ENCODE data around the gene LRRC26. TPM values are rescaled to one million over a fixed set of nuclear protein-coding genes. Genes with fewer than 3 reads are reported as not detected.

Gene LRRC26
- total RNA-seq, 1 donor: 0.21 TPM

DNA sequence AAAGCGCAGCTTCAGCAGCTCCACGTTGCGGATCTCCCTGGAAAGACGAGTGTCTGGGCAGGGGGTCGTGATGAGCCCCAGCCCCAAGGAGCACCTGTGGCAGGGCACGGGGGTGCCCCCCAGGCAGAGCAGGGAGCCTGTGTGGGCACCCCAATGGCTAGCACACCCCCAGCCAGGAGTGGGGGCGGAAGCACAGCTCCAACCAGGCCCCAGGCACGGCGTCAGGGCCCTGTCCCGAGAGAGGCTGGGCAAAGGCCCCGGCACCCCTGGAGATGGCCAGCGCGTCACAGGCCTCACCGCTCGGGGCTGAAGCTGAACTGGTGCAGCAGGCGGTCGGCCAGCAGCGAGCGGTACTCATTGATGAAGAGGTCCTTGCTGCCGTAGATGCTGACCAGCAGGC, 10.6 kb upstream of the LRRC26 start:
- Histone ChIP-seq H3K4me1 (ENCODE audit: insufficient read depth, low read length) (no peaks in the 10 kb centered on the region), H3K27me3 (ENCODE audit: insufficient read depth, low read length) (no peaks in the 10 kb centered on the region), H3K4me3 (ENCODE audit: low read length) (no peak overlapping the region), H3K9me3 (ENCODE audit: low read depth, low read length) (no peaks in the 10 kb centered on the region)

DNA sequence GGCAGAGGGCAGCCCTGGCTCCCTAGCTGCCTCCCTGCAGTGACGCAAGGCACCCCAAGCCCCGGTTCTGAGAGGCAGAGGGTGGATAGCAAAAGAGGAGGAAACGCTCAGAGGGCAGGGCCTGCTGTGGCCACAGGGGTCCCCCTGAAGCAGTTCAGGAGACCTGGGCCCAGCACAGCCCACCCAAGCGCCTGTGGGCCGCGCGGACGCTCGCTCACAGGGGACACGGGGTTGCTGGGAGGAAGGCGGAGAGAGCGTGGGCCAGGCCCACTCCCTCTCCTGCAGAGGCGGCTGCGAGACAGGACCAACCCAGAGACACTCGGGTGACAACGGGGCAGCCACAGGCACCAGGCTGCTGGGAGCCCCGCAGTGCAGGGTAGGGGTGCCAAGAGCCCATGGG, 9.9 kb upstream of the LRRC26 start:
- Histone ChIP-seq H3K4me3 (ENCODE audit: low read length) (no peak overlapping the region), H3K9me3 (ENCODE audit: low read depth, low read length) (no peaks in the 10 kb centered on the region), H3K27me3 (ENCODE audit: insufficient read depth, low read length) (no peaks in the 10 kb centered on the region), H3K4me1 (ENCODE audit: insufficient read depth, low read length) (no peaks in the 10 kb centered on the region)

DNA sequence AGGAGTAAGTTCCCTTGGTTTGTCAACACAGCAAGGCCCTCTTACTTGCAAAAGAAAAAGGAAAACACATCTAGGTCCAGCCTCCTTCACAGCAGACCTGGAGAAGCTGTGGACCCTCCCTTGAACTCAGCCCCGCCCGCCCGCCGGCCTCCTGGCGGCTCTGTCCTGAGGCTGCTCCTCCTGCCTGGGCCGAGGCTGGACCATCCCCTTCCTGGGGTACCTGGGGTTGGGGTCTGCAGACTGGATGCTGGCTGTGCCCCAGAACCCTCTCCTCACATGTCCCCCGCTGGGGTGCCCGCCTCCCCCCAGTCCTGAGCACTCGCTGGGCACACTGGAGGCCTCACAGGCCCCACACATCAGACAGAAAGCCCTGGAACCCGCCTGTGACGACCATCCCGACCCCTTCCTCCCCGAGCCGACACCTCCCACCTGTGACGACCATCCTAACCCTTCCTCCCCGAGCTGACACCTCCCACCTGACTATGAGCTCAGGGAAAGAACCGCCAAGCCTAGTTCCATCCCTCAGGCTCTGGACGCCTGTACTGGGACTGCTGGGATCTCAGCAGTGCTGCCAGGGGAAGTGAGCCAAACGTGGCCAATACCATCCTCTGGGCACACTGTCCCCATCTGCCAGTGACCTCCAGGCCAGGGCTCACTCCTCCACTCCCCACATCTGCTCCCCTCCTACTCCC, 9.2 kb upstream of the LRRC26 start:
- H3K4me3 ChIP-seq (ENCODE audit: low read length): no peak overlapping the region
- H3K9me3 ChIP-seq (ENCODE audit: low read depth, low read length): no peaks in the 10 kb centered on the region
- H3K4me1 ChIP-seq (ENCODE audit: insufficient read depth, low read length): no peaks in the 10 kb centered on the region

DNA sequence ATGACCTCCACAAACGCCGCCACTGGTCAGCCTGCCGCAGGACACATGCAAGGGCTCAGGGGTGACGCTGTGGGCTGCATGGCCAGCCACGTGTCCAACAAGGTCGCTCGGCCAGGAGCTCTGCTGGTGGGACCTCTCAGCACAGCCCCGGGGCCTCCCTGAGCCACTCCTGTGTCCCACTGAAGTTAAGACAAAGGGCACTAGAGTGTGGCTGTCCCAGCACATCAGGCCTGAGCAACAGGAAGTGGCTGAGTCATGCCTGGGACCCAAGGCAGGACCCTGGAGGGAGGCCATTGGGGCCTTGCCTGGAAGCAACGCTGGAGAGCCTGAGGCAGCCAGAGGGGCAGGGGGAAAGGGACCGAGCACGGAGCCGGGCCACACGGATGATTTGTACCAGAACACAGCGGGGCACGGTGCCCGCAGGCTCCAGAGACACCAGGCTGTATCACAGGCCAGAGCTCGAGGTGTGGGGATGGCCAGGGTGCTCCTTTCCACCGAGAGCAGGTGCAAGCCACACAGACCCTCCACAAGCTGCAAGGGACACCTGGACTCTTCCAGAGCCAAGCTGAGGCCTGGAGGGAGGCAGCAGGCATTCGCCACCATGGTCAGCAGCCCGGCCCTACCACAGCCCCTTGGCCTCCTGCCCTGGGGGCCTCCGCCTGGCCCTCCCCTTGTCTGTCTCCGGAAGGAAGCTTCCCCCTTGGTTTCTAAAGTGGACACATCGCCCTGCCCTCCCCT, 8.5 kb upstream of the LRRC26 start:
- no peaks in the 10 kb centered on the region for H3K4me1 ChIP-seq (ENCODE audit: insufficient read depth, low read length)
- H3K4me3 ChIP-seq (ENCODE audit: low read length): no peak overlapping the region
- H3K27me3 ChIP-seq (ENCODE audit: insufficient read depth, low read length): no peaks in the 10 kb centered on the region
- H3K9me3 ChIP-seq (ENCODE audit: low read depth, low read length): no peaks in the 10 kb centered on the region

More for the DNA sequence above, 9.2 kb upstream of the LRRC26 start:
- H3K27me3 ChIP-seq (ENCODE audit: insufficient read depth, low read length): no peaks in the 10 kb centered on the region

DNA sequence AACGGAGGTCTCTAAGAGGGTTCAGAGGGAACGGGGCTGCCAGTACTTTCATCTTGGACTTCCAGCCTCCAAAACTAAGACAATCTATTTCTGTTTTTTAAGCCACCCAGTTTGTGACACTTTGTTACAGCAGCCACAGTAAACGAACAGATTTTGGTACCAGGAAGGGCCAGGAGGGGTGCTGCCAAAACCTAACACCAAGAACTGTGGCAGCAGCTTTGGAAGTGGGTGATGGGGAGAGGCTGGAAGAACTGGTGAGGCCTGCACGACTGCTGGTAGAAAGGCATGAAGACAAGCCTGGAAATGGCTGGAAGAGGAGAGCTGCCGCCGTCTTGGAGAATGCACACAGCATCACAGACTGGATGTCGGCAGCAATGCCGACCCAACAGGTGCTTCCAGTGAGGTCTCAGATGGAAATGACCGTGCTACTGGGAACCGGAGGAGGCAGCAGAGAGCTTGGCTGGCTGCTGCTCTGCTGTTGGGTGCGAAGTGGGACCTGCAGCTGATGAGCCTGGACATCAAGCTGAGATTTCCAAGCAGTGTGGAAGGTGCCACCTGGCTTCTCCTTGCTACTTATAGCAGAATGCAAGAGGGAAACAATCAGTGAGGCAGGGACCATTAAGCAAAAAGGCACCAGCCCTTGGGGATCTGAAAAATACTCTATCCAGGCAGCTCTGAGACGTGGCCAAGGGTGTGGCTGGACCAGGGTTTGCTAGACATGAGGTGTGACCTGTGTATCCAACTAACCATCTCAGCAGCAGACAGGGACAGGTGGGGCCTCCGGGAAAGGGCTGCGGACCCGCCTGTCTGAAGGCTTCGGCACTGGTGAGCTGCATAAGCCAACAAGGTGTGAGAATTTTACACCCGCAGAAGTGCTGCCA, 6.7 kb upstream of the LRRC26 start:
- no peaks in the 10 kb centered on the region for H3K9me3 ChIP-seq (ENCODE audit: low read depth, low read length)
- no peak overlapping the region for H3K4me3 ChIP-seq (ENCODE audit: low read length)
- H3K27me3 ChIP-seq (ENCODE audit: insufficient read depth, low read length): peaks cover 2% of the 10 kb centered on the region

DNA sequence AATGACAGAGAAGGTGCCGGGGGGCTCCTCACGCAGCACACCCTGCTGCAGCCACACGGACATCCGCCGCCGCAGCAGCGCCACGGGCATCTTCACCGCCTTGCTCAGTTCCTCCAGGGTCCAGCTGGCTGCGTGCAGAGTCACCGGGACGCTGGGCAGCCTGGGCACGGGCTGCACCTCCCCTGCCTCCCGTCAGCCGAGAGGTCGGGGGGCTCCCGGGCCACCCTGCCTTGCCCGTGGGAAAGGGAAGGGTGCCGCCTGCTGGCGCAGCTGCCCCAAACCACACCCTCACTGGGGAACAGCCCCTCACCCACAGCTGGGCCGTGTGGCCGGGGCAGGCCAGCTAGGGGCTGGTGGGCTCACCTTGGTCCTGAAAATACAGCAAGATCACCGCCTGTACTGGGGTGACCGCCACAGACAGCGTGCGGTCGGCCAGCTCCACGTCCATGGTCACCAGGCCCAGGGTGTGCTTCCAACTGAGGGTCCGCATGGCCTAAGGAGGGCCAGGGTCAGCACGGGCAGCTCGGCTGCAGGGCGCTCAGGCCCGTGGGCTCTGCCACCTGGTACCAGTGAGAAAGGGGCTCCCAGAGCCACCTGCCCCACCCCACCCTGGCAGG, 5.6 kb upstream of the LRRC26 start:
- Histone ChIP-seq H3K4me1 (ENCODE audit: insufficient read depth, low read length) (no peaks in the 10 kb centered on the region), H3K9me3 (ENCODE audit: low read depth, low read length) (no peaks in the 10 kb centered on the region), H3K4me3 (ENCODE audit: low read length) (no peak overlapping the region), H3K27me3 (ENCODE audit: insufficient read depth, low read length) (peaks cover 7% of the 10 kb centered on the region)

More for the DNA sequence above, 6.7 kb upstream of the LRRC26 start:
- H3K4me1 ChIP-seq (ENCODE audit: insufficient read depth, low read length): no peaks in the 10 kb centered on the region

DNA sequence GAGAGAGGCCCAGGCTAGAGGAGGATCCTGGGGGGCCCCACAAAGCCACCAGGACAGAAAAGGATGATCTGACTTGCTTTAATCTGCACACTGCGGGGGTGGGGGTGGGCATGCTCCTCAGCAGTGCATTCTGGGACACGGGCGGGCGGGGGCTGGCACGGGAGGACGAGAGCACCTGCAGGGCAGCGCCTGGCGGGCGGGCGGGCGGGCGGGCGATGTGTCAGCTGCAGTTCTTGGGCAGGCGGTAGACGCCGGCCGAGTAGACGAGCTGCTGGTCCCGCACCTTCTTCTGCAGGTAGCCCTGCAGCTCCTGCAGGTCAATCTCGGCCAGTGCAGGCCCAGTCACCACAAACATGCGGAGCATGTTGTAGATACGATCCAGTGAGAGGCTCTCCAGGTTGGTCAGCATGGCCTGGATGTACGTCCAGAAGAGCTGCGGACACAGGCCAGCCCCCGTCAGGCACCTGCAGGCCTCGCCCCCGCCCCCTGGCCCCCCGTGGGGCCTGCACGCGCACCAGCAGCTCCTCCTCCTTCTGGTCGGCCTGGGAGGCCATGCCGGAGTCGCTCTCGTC, 5.0 kb upstream of the LRRC26 start:
- peaks cover 13% of the 10 kb centered on the region for H3K27me3 ChIP-seq (ENCODE audit: insufficient read depth, low read length)
- no peaks in the 10 kb centered on the region for H3K4me1 ChIP-seq (ENCODE audit: insufficient read depth, low read length)
- no peak overlapping the region for H3K4me3 ChIP-seq (ENCODE audit: low read length)
- no peaks in the 10 kb centered on the region for H3K9me3 ChIP-seq (ENCODE audit: low read depth, low read length)

DNA sequence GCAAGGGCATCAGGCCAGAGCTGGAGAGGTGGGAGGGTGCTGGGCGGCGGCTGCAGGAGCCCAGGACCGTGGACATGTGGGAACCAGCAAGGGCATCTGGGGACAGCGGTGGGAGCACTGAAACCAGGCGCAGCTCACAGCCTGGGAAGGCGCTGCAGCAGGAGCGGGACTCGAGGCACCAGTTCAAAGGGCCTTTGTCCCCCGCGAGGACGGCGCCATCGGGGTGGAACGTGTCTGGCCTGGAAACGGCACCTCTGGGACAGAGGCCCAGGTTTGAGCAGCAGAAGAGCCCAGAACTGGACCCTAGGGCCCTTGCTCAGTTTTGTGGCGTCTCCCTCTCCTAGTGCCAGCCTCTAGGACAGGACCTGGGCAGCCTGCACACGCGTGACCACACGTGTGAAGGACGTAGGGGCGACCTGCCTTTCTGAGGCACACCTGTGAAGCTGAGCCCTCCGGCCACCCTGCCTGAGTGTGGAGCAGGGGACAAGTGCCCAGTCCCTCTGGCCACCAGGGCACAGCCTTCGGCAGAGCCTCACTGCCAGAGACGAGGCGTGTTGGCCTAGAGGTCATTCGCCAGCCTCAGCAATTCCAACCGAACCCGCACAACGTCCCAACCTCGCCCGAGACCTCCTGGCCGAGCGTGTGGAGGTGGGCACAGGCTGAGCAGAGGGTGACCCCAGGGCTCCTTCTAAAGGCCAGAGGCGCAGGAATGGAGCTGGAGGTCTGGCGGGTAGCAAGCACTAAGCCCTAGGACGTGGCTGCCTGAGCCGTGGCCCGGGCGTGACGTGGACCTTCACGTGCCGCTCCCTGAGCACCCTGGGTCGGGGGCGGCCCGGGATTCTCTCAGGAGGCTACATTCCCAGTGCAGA, 4.2 kb upstream of the LRRC26 start:
- peaks cover 17% of the 10 kb centered on the region for H3K27me3 ChIP-seq (ENCODE audit: insufficient read depth, low read length)
- H3K4me1 ChIP-seq (ENCODE audit: insufficient read depth, low read length): peaks cover 6% of the 10 kb centered on the region
- no peaks in the 10 kb centered on the region for H3K9me3 ChIP-seq (ENCODE audit: low read depth, low read length)
- H3K4me3 ChIP-seq (ENCODE audit: low read length): no peak overlapping the region

DNA sequence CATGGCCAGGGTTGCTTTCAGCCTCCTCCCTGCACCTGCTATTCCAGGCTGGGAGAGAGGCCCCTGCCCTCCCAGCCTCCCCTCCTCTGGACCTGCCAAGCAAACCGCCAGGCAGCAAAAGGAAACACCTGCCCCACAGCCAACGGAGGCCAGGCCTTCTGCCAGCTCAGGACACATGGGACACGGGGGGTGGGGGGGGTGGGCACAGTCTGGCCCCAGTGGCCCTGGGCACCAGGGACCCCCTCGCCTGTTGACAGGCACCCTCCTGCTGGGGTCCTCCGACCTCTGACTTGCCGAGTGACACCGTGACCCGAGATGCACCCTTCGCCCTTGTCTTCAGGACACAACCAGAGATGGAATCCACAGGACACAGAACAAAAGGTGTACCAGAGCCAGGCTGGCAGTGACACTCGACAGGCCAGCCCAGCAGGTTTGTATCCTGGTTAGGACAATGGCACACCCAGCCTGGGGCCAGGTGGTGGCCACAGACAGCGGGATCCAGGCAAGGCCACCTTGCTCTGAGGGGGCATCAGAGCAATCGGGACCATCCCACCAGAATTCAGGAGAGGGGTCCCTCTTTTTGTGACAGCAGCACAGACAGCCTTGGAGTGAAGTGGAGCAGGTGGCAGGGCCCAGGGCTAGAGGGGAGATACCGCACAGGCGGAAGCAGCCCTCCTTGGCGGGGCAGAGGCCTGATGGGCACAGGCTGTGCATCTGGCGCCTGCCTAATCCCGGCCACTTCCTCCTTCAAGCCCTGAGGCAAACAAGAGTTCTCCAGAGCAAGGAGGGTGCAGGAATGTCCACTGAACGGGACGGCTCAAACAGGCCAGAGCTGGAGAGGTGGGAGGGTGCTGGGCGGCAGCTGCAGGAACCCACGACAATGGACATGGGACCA, 3.3 kb upstream of the LRRC26 start:
- H3K27me3 ChIP-seq (ENCODE audit: insufficient read depth, low read length): peaks cover 17% of the 10 kb centered on the region
- H3K4me3 ChIP-seq (ENCODE audit: low read length): no peak overlapping the region
- peaks cover 7% of the 10 kb centered on the region for H3K4me1 ChIP-seq (ENCODE audit: insufficient read depth, low read length)
- H3K9me3 ChIP-seq (ENCODE audit: low read depth, low read length): no peaks in the 10 kb centered on the region

DNA sequence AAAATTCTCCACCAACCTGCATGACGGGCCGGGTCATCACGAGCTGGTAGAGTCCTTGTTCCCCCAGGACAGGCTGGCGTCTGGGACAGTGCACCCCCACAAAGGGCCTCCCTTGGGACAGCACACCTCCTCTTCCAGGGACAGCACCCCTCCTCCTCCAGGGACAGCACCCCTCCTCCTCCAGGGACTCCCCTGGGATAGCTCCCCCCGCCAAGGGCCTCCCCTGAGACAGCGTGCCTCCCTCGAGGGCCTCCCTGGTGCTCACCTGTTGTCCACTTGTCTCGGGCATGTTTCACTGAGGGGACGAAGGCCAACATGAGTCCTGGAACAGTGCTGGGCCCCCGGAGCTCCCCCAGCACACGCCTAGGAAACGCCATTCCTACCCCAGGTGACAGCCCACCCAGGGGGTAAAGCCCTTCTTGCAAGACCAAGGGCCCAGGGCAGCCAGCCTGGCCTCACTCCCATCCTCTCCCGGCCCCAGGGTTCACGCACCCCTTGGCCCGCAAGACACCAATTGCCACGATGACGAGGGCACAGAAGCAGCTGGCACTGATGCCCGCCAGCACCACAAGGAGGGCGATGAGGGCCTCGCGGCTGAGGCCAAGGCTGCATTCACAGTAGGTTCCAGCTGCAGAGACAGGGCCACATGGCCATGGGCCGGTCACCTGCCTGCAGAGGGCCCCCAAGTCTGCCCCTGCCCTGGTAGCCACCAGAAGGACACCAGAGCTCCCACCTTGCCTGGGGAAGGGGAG, 1.5 kb upstream of the LRRC26 start:
- Histone ChIP-seq H3K27me3 (ENCODE audit: insufficient read depth, low read length) (peaks cover 24% of the 10 kb centered on the region), H3K4me1 (ENCODE audit: insufficient read depth, low read length) (peaks cover 7% of the 10 kb centered on the region), H3K9me3 (ENCODE audit: low read depth, low read length) (no peaks in the 10 kb centered on the region), H3K4me3 (ENCODE audit: low read length) (no peak overlapping the region)

DNA sequence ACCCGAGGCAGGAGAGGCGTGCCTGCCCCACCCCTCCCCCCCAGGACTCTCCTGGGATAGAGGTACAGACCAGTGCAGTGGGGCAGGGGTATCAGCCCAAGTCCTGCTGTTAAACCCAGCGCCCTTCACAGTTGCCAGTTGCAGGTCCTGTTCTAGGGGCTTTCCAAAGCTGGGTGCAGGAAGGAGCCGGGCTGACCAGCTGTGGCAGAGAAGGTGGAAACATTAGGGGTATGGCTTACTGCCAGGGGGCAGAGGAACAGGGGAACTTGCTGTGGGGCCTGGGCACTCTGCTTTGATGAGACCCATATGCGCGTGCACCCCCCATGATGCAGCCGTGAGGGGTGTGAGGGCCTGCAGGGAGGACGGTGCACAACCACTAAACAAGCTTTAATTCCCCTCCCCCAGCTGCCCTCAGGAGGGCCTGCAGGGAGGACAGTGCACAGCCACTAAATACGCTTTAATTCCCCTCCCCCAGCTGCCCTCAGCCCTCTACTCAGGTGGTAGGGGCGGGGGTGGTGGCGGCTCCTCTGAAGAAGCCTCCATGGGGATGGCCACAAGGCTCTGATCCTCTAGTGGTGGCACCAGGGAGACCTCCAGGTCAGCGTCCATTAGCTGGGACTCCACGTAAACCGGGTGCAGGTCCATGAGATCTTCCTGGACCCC, 766 bp upstream of the LRRC26 start:
- Histone ChIP-seq H3K27me3 (ENCODE audit: insufficient read depth, low read length) (peaks cover 26% of the 10 kb centered on the region), H3K4me1 (ENCODE audit: insufficient read depth, low read length) (peaks cover 7% of the 10 kb centered on the region)

More for the DNA sequence above, 766 bp upstream of the LRRC26 start:
- Histone ChIP-seq H3K9me3 (ENCODE audit: low read depth, low read length) (no peaks in the 10 kb centered on the region), H3K4me3 (ENCODE audit: low read length) (no peak overlapping the region)

Data from mononuclear cell (primary cell).